H1 (cell line): Measurements from ENCODE around the gene C2.

Experiments
- CTCF ChIP-seq, 3 experiments: IDR thresholded peaks; 1 replicate in 2 of 3; 2 replicates in 1 of 3; pipeline versions ENCODE4 v1.5.1 to v1.6.1; 2011; ENCODE audit warnings: low read length in 3 of 3, mild to moderate bottlenecking in 3 of 3, inconsistent platforms in 2 of 3, low read depth in 1 of 3, moderate library complexity in 1 of 3; ENCODE audit not compliant: insufficient read depth in 1 of 3; ENCODE audit errors: control extremely low read depth in 1 of 3
- JUND ChIP-seq: IDR thresholded peaks from 2 replicates; pipeline ENCODE4 v1.6.1; 2011; ENCODE audit warnings: mild to moderate bottlenecking, improper control_type of control experiment, low read length
- KDM5A ChIP-seq: fragments of 200-600 bp; IDR thresholded peaks from 2 replicates; pipeline ENCODE4 v1.7.1; 2012; ENCODE audit warnings: mild to moderate bottlenecking, low read length, inconsistent platforms, mixed read lengths
- POLR2A ChIP-seq, 2 experiments: IDR thresholded peaks; 1 replicate in 1 of 2; 2 replicates in 1 of 2; pipeline ENCODE4 v1.6.1; 2011; ENCODE audit warnings: low read depth in 2 of 2, low read length in 2 of 2, mild to moderate bottlenecking in 2 of 2; ENCODE audit errors: control extremely low read depth in 1 of 2
- SP2 ChIP-seq: IDR thresholded peaks from 2 replicates; pipeline ENCODE4 v1.6.1; 2012; ENCODE audit warnings: mild to moderate bottlenecking, low read length, inconsistent platforms
- TEAD4 ChIP-seq: IDR thresholded peaks from 2 replicates; pipeline ENCODE4 v1.6.1; 2012; ENCODE audit warnings: low read depth, low read length, inconsistent platforms, mixed read lengths
- YY1 ChIP-seq: IDR thresholded peaks from 2 replicates; pipeline ENCODE4 v1.6.1; 2011; ENCODE audit warnings: low read depth, mild to moderate bottlenecking, low read length

GRCh38 chr6:31945154-31945506, 17.6 kb downstream of the C2 start:
- TF ChIP-seq POLR2A (IDR thresholded peaks at IDR 0.05; ENCODE audit: control extremely low read depth in 1 of 2, low read depth in 2 of 2, low read length in 2 of 2) (no peak), KDM5A (no peak), TEAD4 (no peak), SP2 (no peak), CTCF (IDR thresholded peaks at IDR 0.05; ENCODE audit: control extremely low read depth in 1 of 3, insufficient read depth in 1 of 3, low read depth in 1 of 3, low read length in 3 of 3) (no peak), YY1 (no peak), JUND (no peak)
